ENCODE measurements around the gene LGMN. TPM values are rescaled to one million over a fixed set of nuclear protein-coding genes. Genes with fewer than 3 reads are reported as not detected.
"Not testable (repeated sequence)": the region's sequence is repeated elsewhere in the genome, so short reads cannot be mapped to it uniquely, and the experiment has no call there.

LGMN gene
- total and polyA plus RNA-seq, 4 donors, result 56.2 to 192 (median 62.4) TPM

GRCh38 chr14:92768795-92769194 is 20.4 kb upstream of the LGMN start:
- WGBS, result 96% methylated on average over 5 of the region's 5 CpGs
- Histone ChIP-seq H3K36me3 (ENCODE audit: control insufficient read depth in 4 of 4, insufficient read depth in 3 of 4, low read depth in 1 of 4, low read length in 3 of 4) (no peaks in the 10 kb centered on the region), H3K27me3 (ENCODE audit: control insufficient read depth in 4 of 4, insufficient read depth in 4 of 4, low read length in 3 of 4) (no peaks in the 10 kb centered on the region), H3K9me3 (ENCODE audit: control insufficient read depth in 4 of 4, low read length in 3 of 4) (no peaks in the 10 kb centered on the region), H3K4me3 (ENCODE audit: low read depth in 1 of 3, low read length in 3 of 3) (no peak overlapping the region), H3K27ac (ENCODE audit: low read depth in 1 of 2, low read length in 2 of 2) (no peak overlapping the region), H3K4me1 (ENCODE audit: control insufficient read depth in 4 of 4, insufficient read depth in 4 of 4, low read length in 3 of 4) (no peaks in the 10 kb centered on the region), H3K9ac (ENCODE audit: low read depth in 1 of 2, low read length in 2 of 2) (no peak overlapping the region)
- no peak for DNase-seq (ENCODE audit: low spot score)
- TF ChIP-seq YY1 (IDR thresholded peaks at IDR 0.05) (no peak), MAX (IDR thresholded peaks at IDR 0.05) (no peak), TAF1 (conservative IDR thresholded peaks at IDR 0.05) (no peak)

GRCh38 chr14:92768236-92768635 is 19.8 kb upstream of the LGMN start:
- not testable (repeated sequence) for H3K9ac ChIP-seq (ENCODE audit: low read depth in 1 of 2, low read length in 2 of 2); H3K4me1 ChIP-seq (ENCODE audit: control insufficient read depth in 4 of 4, insufficient read depth in 4 of 4, low read length in 3 of 4); H3K9me3 ChIP-seq (ENCODE audit: control insufficient read depth in 4 of 4, low read length in 3 of 4); H3K27me3 ChIP-seq (ENCODE audit: control insufficient read depth in 4 of 4, insufficient read depth in 4 of 4, low read length in 3 of 4); DNase-seq (ENCODE audit: low spot score); H3K4me3 ChIP-seq (ENCODE audit: low read depth in 1 of 3, low read length in 3 of 3); H3K27ac ChIP-seq (ENCODE audit: low read depth in 1 of 2, low read length in 2 of 2); H3K36me3 ChIP-seq (ENCODE audit: control insufficient read depth in 4 of 4, insufficient read depth in 3 of 4, low read depth in 1 of 4, low read length in 3 of 4)
- WGBS, result 56% methylated on average over 1 of the region's 1 CpG

- WGBS, result 63% methylated on average over 4 of the region's 5 CpGs
- H3K9ac ChIP-seq (ENCODE audit: low read depth in 1 of 2, low read length in 2 of 2); DNase-seq (ENCODE audit: low spot score); H3K9me3 ChIP-seq (ENCODE audit: control insufficient read depth in 4 of 4, low read length in 3 of 4); H3K27me3 ChIP-seq (ENCODE audit: control insufficient read depth in 4 of 4, insufficient read depth in 4 of 4, low read length in 3 of 4); H3K36me3 ChIP-seq (ENCODE audit: control insufficient read depth in 4 of 4, insufficient read depth in 3 of 4, low read depth in 1 of 4, low read length in 3 of 4); H3K4me1 ChIP-seq (ENCODE audit: control insufficient read depth in 4 of 4, insufficient read depth in 4 of 4, low read length in 3 of 4); H3K4me3 ChIP-seq (ENCODE audit: low read depth in 1 of 3, low read length in 3 of 3); H3K27ac ChIP-seq (ENCODE audit: low read depth in 1 of 2, low read length in 2 of 2): not testable (repeated sequence)
Measured at GRCh38 chr14:92763666-92764631, 15.5 kb upstream of the LGMN start.

GRCh38 chr14:92760524-92760805 is 12.0 kb upstream of the LGMN start:
- no peaks in the 10 kb centered on the region for H3K27me3 ChIP-seq (ENCODE audit: control insufficient read depth in 4 of 4, insufficient read depth in 4 of 4, low read length in 3 of 4)
- no peak for TF ChIP-seq CTCF (IDR thresholded peaks at IDR 0.05; ENCODE audit: low read depth, low read length, missing input control)
- TF ChIP-seq HNF4G (IDR thresholded peaks at IDR 0.05), result no peak
- no peak for TF ChIP-seq FOXA1 (IDR thresholded peaks at IDR 0.05)
- TF ChIP-seq TAF1 (conservative IDR thresholded peaks at IDR 0.05), result no peak
- no peak for TF ChIP-seq SP1 (IDR thresholded peaks at IDR 0.05)
- TF ChIP-seq NR2F2 (IDR thresholded peaks at IDR 0.05), result no peak
- TF ChIP-seq JUND (IDR thresholded peaks at IDR 0.05), result no peak
- no peak for TF ChIP-seq YY1 (IDR thresholded peaks at IDR 0.05)
- no peak overlapping the region for H3K4me3 ChIP-seq (ENCODE audit: low read depth in 1 of 3, low read length in 3 of 3)
- H3K4me1 ChIP-seq (ENCODE audit: control insufficient read depth in 4 of 4, insufficient read depth in 4 of 4, low read length in 3 of 4), result no peaks in the 10 kb centered on the region
- no peak overlapping the region for H3K9ac ChIP-seq (ENCODE audit: low read depth in 1 of 2, low read length in 2 of 2)
- 92% methylated on average over 7 of the region's 7 CpGs for WGBS
- H3K27ac ChIP-seq (ENCODE audit: low read depth in 1 of 2, low read length in 2 of 2), result no peak overlapping the region
- no peak for DNase-seq (ENCODE audit: low spot score)
- H3K9me3 ChIP-seq (ENCODE audit: control insufficient read depth in 4 of 4, low read length in 3 of 4), result no peaks in the 10 kb centered on the region
- H3K36me3 ChIP-seq (ENCODE audit: control insufficient read depth in 4 of 4, insufficient read depth in 3 of 4, low read depth in 1 of 4, low read length in 3 of 4), result no peaks in the 10 kb centered on the region
